ENCODE results near the gene IQCK. TPM values are rescaled to one million over a fixed set of nuclear protein-coding genes. Genes with fewer than 3 reads are reported as not detected.

IQCK gene
- total RNA-seq, 1 donor: 13.4 TPM

GRCh38 chr16:19745286-19746010 lies 27.4 kb downstream of the IQCK start:
- no peak overlapping the region for H3K4me3 ChIP-seq (ENCODE audit: low read depth, low read length)
- DNase-seq (ENCODE audit: low read depth): peak; percentile 51
- TF ChIP-seq CTCF (IDR thresholded peaks at IDR 0.05; ENCODE audit: insufficient read depth, low read depth, low read length): no peak

GRCh38 chr16:19746561-19746960 lies 28.5 kb downstream of the IQCK start:
- DNase-seq (ENCODE audit: low read depth): no peak
- no peak overlapping the region for H3K4me3 ChIP-seq (ENCODE audit: low read depth, low read length)
- TF ChIP-seq CTCF (IDR thresholded peaks at IDR 0.05; ENCODE audit: insufficient read depth, low read depth, low read length): no peak

- no peak for TF ChIP-seq CTCF (IDR thresholded peaks at IDR 0.05; ENCODE audit: insufficient read depth, low read depth, low read length)
- DNase-seq (ENCODE audit: low read depth): peak; percentile 51
- H3K4me3 ChIP-seq (ENCODE audit: low read depth, low read length): no peak overlapping the region
Observed at GRCh38 chr16:19748389-19749168, 30.5 kb downstream of the IQCK start.

GRCh38 chr16:19749571-19750080 lies 31.6 kb downstream of the IQCK start:
- TF ChIP-seq CTCF (IDR thresholded peaks at IDR 0.05; ENCODE audit: insufficient read depth, low read depth, low read length): no peak
- no peak for DNase-seq (ENCODE audit: low read depth)
- no peak overlapping the region for H3K4me3 ChIP-seq (ENCODE audit: low read depth, low read length)

- DNase-seq (ENCODE audit: low read depth): no peak
- TF ChIP-seq CTCF (IDR thresholded peaks at IDR 0.05; ENCODE audit: insufficient read depth, low read depth, low read length): no peak
- no peak overlapping the region for H3K4me3 ChIP-seq (ENCODE audit: low read depth, low read length)
Observed at GRCh38 chr16:19751478-19752385, 33.7 kb downstream of the IQCK start.

Data from fibroblast of villous mesenchyme (primary cell).